ENCODE results near the gene BPIFB2. TPM values are rescaled to one million over a fixed set of nuclear protein-coding genes. Genes with fewer than 3 reads are reported as not detected.

The BPIFB2 gene
- total and polyA plus RNA-seq, 11 donors, result not detected

DNA sequence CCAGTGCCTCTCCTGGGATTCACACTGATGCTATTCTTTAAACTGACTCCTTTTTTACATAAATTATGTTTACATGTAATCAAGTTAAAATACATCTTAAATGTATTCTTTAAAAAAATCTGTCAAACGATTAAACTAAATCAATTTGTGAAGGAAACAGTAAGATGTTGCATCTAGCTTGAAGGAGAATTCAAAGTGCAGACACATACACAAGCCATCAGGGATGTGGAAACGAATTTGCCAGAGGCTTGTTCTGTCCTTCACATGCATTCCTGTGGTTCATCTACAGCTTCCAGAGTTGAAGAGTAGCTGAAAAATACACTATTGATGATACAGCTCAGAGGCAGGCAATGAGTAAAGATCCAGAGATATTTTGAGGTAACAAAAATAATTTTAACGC, 38.9 kb downstream of the BPIFB2 start:
- Histone ChIP-seq H3K27me3 (no peaks in the 10 kb centered on the region), H3K4me1 (no peaks in the 10 kb centered on the region), H3K27ac (no peak overlapping the region), H3K4me3 (no peak overlapping the region), H3K36me3 (no peaks in the 10 kb centered on the region), H3K9me3 (peaks cover 0 to 23% (median 13%) of the 10 kb centered on the region in 12 donors)
- TF ChIP-seq, protein P1, sequence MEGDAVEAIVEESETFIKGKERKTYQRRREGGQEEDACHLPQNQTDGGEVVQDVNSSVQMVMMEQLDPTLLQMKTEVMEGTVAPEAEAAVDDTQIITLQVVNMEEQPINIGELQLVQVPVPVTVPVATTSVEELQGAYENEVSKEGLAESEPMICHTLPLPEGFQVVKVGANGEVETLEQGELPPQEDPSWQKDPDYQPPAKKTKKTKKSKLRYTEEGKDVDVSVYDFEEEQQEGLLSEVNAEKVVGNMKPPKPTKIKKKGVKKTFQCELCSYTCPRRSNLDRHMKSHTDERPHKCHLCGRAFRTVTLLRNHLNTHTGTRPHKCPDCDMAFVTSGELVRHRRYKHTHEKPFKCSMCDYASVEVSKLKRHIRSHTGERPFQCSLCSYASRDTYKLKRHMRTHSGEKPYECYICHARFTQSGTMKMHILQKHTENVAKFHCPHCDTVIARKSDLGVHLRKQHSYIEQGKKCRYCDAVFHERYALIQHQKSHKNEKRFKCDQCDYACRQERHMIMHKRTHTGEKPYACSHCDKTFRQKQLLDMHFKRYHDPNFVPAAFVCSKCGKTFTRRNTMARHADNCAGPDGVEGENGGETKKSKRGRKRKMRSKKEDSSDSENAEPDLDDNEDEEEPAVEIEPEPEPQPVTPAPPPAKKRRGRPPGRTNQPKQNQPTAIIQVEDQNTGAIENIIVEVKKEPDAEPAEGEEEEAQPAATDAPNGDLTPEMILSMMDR (IDR thresholded peaks at IDR 0.05), result no peak
- no peak for TF ChIP-seq POLR2A (IDR thresholded peaks at IDR 0.05)
- 81 to 84% (median 82%) methylated on average over 3 of the region's 3 CpGs for WGBS, 4 donors
- no peak for DNase-seq
- intact Hi-C loops (cut with DNase I), result no loop called here
- no peak for ATAC-seq

DNA sequence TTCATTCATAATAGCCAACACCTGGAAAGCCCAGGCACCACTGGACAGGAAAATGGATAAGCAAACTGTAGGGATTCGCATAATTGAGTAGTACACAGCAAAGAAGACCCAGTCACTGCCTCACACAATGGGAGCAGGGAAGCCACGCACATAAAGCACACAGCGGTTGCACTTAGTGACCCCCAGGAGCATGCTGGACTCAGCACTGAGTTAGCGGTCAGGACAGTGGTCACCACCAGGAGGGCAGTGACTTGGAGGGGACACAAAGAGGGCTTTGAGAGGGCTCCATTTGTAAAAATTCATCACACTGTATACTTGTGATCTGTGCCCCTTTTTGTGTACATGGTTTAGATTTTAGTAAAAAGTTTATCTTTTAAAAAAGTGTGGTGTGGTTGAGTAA, 43.8 kb downstream of the BPIFB2 start:
- DNase-seq (no peak), ATAC-seq (no peak)
- Histone ChIP-seq H3K27ac (no peak overlapping the region), H3K4me3 (no peak overlapping the region), H3K4me1 (no peaks in the 10 kb centered on the region), H3K36me3 (no peaks in the 10 kb centered on the region), H3K9me3 (peaks cover 0 to 3% (median 0%) of the 10 kb centered on the region in 12 donors), H3K27me3 (peaks cover 0 to 3% (median 0%) of the 10 kb centered on the region in 9 donors)
- TF ChIP-seq POLR2A (IDR thresholded peaks at IDR 0.05), result no peak
- TF ChIP-seq, protein P1 (IDR thresholded peaks at IDR 0.05), result no peak
- intact Hi-C loops (cut with DNase I), result no loop called here
- WGBS, 4 donors, result 63 to 88% (median 75%) methylated on average over 4 of the region's 4 CpGs

DNA sequence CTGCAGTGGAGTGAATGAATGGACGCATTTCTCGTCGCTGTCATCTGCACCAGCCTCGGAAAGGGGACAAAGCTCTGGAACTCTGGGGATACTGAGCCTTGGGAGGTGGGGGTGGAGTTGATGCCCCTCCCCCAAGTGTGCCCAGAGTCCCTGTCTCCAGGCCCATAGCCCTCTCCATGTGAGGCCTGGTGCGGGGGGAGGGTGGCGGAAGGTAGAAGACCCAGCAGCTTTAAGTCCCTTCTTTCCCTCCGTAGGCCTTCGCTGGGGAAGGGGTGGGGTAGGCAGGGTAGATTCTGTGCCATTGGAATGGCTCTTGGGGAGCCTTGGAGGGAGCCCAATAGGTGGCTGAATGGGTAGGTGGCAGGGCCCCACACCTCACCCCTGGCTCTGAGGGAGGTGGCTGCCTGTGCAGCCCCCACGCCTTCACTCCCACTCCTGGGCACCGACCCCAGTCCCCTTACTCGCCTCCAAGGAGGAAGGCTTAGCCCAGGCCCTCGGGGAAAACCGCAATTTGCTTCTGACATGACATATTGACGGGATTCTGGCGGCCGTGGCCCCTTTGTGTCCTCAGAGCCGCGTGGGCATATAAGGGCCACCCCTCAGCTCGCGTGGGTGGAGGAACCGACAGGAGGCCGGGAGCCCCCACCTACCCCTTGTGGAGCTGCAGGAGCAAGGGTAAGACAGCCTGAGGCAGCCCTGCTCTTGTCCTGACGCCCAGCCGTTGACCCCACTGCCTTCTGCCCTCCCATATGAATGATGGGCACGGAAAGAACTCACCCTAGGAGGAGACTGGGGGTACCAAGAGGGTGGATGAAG, 46.0 kb downstream of the BPIFB2 start, which contains the start of gene BPIFB3:
BPIFB3 (plus strand) TSS at position 613 of the 816 bp plus-strand sequence. CDS start 1,533 bp downstream, outside the sequence.
- no peak for DNase-seq
- H3K4me3 ChIP-seq, result no peak within 1 kb of the TSS
- TF ChIP-seq, protein P1 (IDR thresholded peaks at IDR 0.05), result no peak
- TF ChIP-seq POLR2A (IDR thresholded peaks at IDR 0.05), result no peak
- no peaks in the 10 kb centered on the region for H3K9me3 ChIP-seq
- H3K27me3 ChIP-seq, result peaks cover 0 to 3% (median 0%) of the 10 kb centered on the region in 9 donors
- 73 to 84% (median 82%) methylated on average over 19 to 25 of the region's 25 CpGs for WGBS, 4 donors
- H3K36me3 ChIP-seq, result no peaks in the 10 kb centered on the region
- H3K4me1 ChIP-seq, result no peaks in the 10 kb centered on the region
- no peak within 1 kb of the TSS for H3K27ac ChIP-seq
- ATAC-seq, result no peak
- intact Hi-C loops (cut with DNase I), result no loop called here

DNA sequence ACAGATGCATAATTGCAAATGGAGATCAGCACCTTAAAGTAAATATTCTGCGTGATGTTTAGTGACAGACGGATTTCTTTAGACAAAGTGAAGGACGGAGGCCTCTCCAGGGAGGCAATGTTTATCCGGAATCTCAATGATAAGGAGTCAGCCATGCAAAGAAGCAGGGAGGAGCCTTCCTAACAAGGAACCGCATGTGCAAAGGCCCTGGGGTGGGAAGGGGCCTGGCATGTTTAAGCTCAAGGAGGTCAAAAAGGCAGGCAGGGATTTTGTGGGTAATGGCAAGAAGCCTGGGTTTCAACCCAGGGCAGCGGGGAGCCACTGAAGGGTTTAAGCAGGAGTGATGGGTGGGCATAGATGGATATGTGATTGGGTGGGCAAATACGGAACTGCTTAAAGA, 46.9 kb downstream of the BPIFB2 start:
- WGBS, 4 donors, result 70 to 77% (median 76%) methylated on average over 7 of the region's 7 CpGs
- no peak overlapping the region for H3K4me3 ChIP-seq
- no peaks in the 10 kb centered on the region for H3K36me3 ChIP-seq
- no peak for DNase-seq
- H3K27me3 ChIP-seq, result peaks cover 0 to 3% (median 0%) of the 10 kb centered on the region in 9 donors
- no peak for ATAC-seq
- no peaks in the 10 kb centered on the region for H3K9me3 ChIP-seq
- no peak for TF ChIP-seq POLR2A (IDR thresholded peaks at IDR 0.05)
- TF ChIP-seq, protein P1 (IDR thresholded peaks at IDR 0.05), result no peak
- intact Hi-C loops (cut with DNase I), result no loop called here
- H3K27ac ChIP-seq, result no peak overlapping the region
- H3K4me1 ChIP-seq, result no peaks in the 10 kb centered on the region

Data from heart left ventricle (tissue), 16 donors.